Panc1 (cell line): ENCODE results near the gene UBA1. TPM values are rescaled to one million over a fixed set of nuclear protein-coding genes. Genes with fewer than 3 reads are reported as not detected.

Experiments used
- ATAC-seq: fragments of 200-7000 bp; cut with Tn5 transposase; 2 replicates; pipeline ENCODE4 v1.9.1; 2020; ENCODE audit warnings: mild to moderate bottlenecking, moderate library complexity
- BruUV-seq: library from RNA; stranded (reverse); fragments of 400-500 nt; replicated peaks from 2 replicates; lab custom pipeline; 2021; lab: Mats Ljungman, UMichigan
- CTCF ChIA-PET: fragments of 300-600 bp; sonication (Branson Sonifier 250); formaldehyde crosslinking; loops from one replicate; lab custom pipeline; 2022; ENCODE audit warnings: antibody characterized with exemption; lab: Charles Lee
- POLR2A ChIA-PET: fragments of 300-600 bp; sonication (Branson Sonifier 250); formaldehyde crosslinking; loops from one replicate; lab custom pipeline; 2022; ENCODE audit warnings: antibody characterized with exemption; lab: Charles Lee
- DNase-seq: peaks from one replicate; pipeline ENCODE4 v3.0.0-alpha.2; 2010; ENCODE audit warnings: low read depth, low spot score
- H3K27ac ChIP-seq: 2 replicates; pipeline ENCODE4 v1.5.1; 2011; ENCODE audit warnings: mild to moderate bottlenecking, low read length, inconsistent platforms
- H3K27me3 ChIP-seq: fragments of 200-500 bp; sonication (Bioruptor generic); 2 replicates; pipeline ENCODE4 v1.6.0; 2014; ENCODE audit warnings: low read length, inconsistent platforms; ENCODE audit not compliant: control insufficient read depth, insufficient read depth
- H3K36me3 ChIP-seq: fragments of 200-500 bp; sonication (Bioruptor generic); 2 replicates; pipeline ENCODE4 v1.5.1; 2014; ENCODE audit warnings: inconsistent platforms, mild to moderate bottlenecking, low read length, moderate library complexity; ENCODE audit not compliant: control insufficient read depth, insufficient read depth
- H3K4me1 ChIP-seq: 2 replicates; pipeline ENCODE4 v1.5.1; 2011; ENCODE audit warnings: inconsistent platforms, mild to moderate bottlenecking, low read length, moderate library complexity; ENCODE audit not compliant: control insufficient read depth, insufficient read depth
- H3K4me3 ChIP-seq, 2 experiments: 2 replicates each; pipeline ENCODE4 v1.5.1; 2011 to 2012; ENCODE audit warnings: low read depth in 2 of 2, low read length in 2 of 2, mild to moderate bottlenecking in 2 of 2, inconsistent platforms in 1 of 2, moderate library complexity in 1 of 2
- H3K9me3 ChIP-seq: fragments of 200-500 bp; sonication (Bioruptor generic); 2 replicates; pipeline ENCODE4 v1.5.1; 2014; ENCODE audit warnings: low read depth, mild to moderate bottlenecking, inconsistent platforms, low read length, moderate library complexity; ENCODE audit not compliant: control insufficient read depth, insufficient read depth
- POLR2AphosphoS5 ChIP-seq: IDR thresholded peaks from 2 replicates; pipeline ENCODE4 v1.6.1; 2012; ENCODE audit warnings: mild to moderate bottlenecking, low read depth, low read length, moderate library complexity
- REST ChIP-seq, 2 experiments: IDR thresholded peaks; 2 replicates each; pipeline ENCODE4 v1.6.1; 2011 to 2012; ENCODE audit warnings: low read depth in 2 of 2, control low read depth in 1 of 2, low read length in 1 of 2, mild to moderate bottlenecking in 1 of 2, moderate library complexity in 1 of 2; ENCODE audit not compliant: insufficient read depth in 1 of 2
- SIN3A ChIP-seq: IDR thresholded peaks from 2 replicates; pipeline ENCODE4 v1.6.1; 2012; ENCODE audit warnings: low read depth, mild to moderate bottlenecking, low read length, moderate library complexity, borderline replicate concordance; ENCODE audit not compliant: insufficient read depth
- TCF7L2 ChIP-seq: IDR thresholded peaks from 2 replicates; pipeline ENCODE4 v1.6.1; 2011; ENCODE audit warnings: mild to moderate bottlenecking, low read depth, low read length, inconsistent platforms
- in situ Hi-C: cut with HindIII; loops from 2 replicates; pipeline ENCODE4 v1.10.0; 2016; ENCODE audit warnings: low sequenced_read_pairs, low pct_unique_long_range_greater_than_20kb
- intact Hi-C: fragments of 100-400 bp; cut with micrococcal nuclease; formaldehyde crosslinking; loops from one replicate; pipeline ENCODE4 v1.10.0; 2022; ENCODE audit not compliant: unreplicated experiment
- total RNA-seq: library from RNA; stranded (reverse); gene quantifications from one replicate; pipeline ENCODE4 v1.2.1, GENCODE V29; 2021; ENCODE audit not compliant: unreplicated experiment
- TF ChIP-seq, protein P1 (sequence below): fragments of 450-650 bp; IDR thresholded peaks from 2 replicates; pipeline ENCODE4 v1.5.1; 2017; ENCODE audit warnings: mild to moderate bottlenecking

Gene UBA1
- total RNA-seq, 1 experiment from 2014 or later, result 302 TPM

- ChIA-PET CTCF (interaction anchor here (0.6 to 1.0 kb wide), 3 partner anchors 62 to 333 kb away, joined by 3 to 5 read pairs (median 3); no protein-coding TSS in a partner anchor), POLR2A (interaction anchor here (0.6 kb wide), 1 partner anchor 39 kb away, joined by 16 read pairs; no protein-coding TSS in a partner anchor)
- peak overlapping the region; percentile 85 for H3K27ac ChIP-seq
- ATAC-seq, result peak; percentile 86
- no peaks in the 10 kb centered on the region for H3K9me3 ChIP-seq
- DNase-seq, result peak; percentile 60
- H3K27me3 ChIP-seq, result no peaks in the 10 kb centered on the region
- H3K4me1 ChIP-seq, result peaks cover 17% of the 10 kb centered on the region
- in situ Hi-C loops, result no loop called here
- peak overlapping the region; percentile 72 to 73 for H3K4me3 ChIP-seq
- intact Hi-C loops, result loop anchor here (10.0 kb wide), 2 partner anchors 194 to 334 kb away; no protein-coding TSS in a partner anchor
- peak; percentile 41; the same call in 1 of the 2 replicates for TF ChIP-seq TCF7L2
- no peak for TF ChIP-seq SIN3A
- 0 out of 4 replicates have a peak, but pooled peaks of 1 of the 2 experiments have one; percentile 25 for TF ChIP-seq REST (IDR thresholded peaks at IDR 0.05; ENCODE audit: insufficient read depth in 1 of 2, low read depth in 2 of 2, low read length in 1 of 2)
- peak; percentile 70 for TF ChIP-seq POLR2AphosphoS5
- TF ChIP-seq, protein P1, sequence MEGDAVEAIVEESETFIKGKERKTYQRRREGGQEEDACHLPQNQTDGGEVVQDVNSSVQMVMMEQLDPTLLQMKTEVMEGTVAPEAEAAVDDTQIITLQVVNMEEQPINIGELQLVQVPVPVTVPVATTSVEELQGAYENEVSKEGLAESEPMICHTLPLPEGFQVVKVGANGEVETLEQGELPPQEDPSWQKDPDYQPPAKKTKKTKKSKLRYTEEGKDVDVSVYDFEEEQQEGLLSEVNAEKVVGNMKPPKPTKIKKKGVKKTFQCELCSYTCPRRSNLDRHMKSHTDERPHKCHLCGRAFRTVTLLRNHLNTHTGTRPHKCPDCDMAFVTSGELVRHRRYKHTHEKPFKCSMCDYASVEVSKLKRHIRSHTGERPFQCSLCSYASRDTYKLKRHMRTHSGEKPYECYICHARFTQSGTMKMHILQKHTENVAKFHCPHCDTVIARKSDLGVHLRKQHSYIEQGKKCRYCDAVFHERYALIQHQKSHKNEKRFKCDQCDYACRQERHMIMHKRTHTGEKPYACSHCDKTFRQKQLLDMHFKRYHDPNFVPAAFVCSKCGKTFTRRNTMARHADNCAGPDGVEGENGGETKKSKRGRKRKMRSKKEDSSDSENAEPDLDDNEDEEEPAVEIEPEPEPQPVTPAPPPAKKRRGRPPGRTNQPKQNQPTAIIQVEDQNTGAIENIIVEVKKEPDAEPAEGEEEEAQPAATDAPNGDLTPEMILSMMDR, result no peak
- BruUV-seq, result no TSS peak
- H3K36me3 ChIP-seq, result peaks cover under 1% of the 10 kb centered on the region; the same call in 1 of the 2 replicates
Observed at GRCh38 chrX:47190445-47191269, 3.0 kb upstream of the UBA1 start.

- POLR2A ChIA-PET, result interaction anchor here (0.6 kb wide), 1 partner anchor 33 kb away, joined by 11 read pairs; no protein-coding TSS in a partner anchor
- ATAC-seq (peak; percentile 21; the same call in 1 of the 2 replicates), DNase-seq (no peak)
- Histone ChIP-seq H3K4me3 (peak overlapping the region; percentile 72 to 73), H3K9me3 (no peaks in the 10 kb centered on the region), H3K27me3 (no peaks in the 10 kb centered on the region), H3K36me3 (peaks cover 2% of the 10 kb centered on the region), H3K27ac (peak overlapping the region; percentile 85), H3K4me1 (peaks cover 24% of the 10 kb centered on the region)
- TF ChIP-seq REST (IDR thresholded peaks at IDR 0.05; ENCODE audit: insufficient read depth in 1 of 2, low read depth in 2 of 2, low read length in 1 of 2), result no peak
- 0 out of 2 replicates have a peak, but pooled peaks have one; percentile 13 for TF ChIP-seq TCF7L2
- intact Hi-C loops (loop anchor here (10.0 kb wide), 2 partner anchors 193 to 333 kb away; no protein-coding TSS in a partner anchor), in situ Hi-C loops (no loop called here)
- no TSS peak for BruUV-seq
- CTCF ChIA-PET, result interaction anchor here (0.6 to 1.0 kb wide), 2 partner anchors 61 to 332 kb away, joined by 3 read pairs; no protein-coding TSS in a partner anchor
Observed at GRCh38 chrX:47191331-47191730, 2.3 kb upstream of the UBA1 start.
